NB4 (cell line): ENCODE results near the gene OR6V1.

Experiments used
- DNase-seq: peaks from one replicate; pipeline ENCODE4 v3.0.0; 2010; ENCODE audit warnings: low read depth
- H3K4me3 ChIP-seq: one replicate; pipeline ENCODE4 v1.5.1; 2011; ENCODE audit warnings: mild to moderate bottlenecking, low read depth, low read length, moderate library complexity
- MYC ChIP-seq: IDR thresholded peaks from 2 replicates; pipeline ENCODE4 v1.6.1; 2011; ENCODE audit warnings: low read depth, low read length
- POLR2A ChIP-seq: IDR thresholded peaks from 2 replicates; pipeline ENCODE4 v1.6.1; 2011; ENCODE audit warnings: mild to moderate bottlenecking; ENCODE audit not compliant: insufficient read length; ENCODE audit errors: extremely low read depth
- TF ChIP-seq, protein P1 (sequence below): IDR thresholded peaks from one replicate; pipeline ENCODE4 v1.5.1; 2012; ENCODE audit warnings: low read depth, low read length
- TF ChIP-seq, protein P2 (sequence below): IDR thresholded peaks from 2 replicates; pipeline ENCODE4 v1.6.1; 2011; ENCODE audit warnings: low read depth, low read length

Gene OR6V1

DNA sequence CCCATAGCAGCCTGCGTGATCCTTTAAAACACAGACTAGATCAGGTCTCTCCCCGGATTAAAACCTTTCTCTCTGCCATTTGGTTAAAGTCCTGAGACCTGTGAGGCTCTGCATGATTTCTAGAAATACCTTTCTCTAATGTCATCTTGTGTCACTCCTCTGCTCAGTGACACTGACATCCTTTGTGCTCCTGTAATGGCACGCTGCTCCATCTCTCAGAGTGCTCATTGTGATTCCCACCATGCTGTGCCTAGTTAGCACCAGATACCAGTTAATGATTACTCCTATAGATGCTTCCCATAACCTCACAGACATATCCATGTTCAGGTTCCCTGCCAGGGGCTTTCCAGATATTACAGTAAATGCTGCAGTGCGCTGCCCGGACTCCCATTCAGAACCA lies 13.5 kb upstream of the OR6V1 start:
- no peak overlapping the region for H3K4me3 ChIP-seq
- TF ChIP-seq POLR2A = no peak
- TF ChIP-seq, protein P1, sequence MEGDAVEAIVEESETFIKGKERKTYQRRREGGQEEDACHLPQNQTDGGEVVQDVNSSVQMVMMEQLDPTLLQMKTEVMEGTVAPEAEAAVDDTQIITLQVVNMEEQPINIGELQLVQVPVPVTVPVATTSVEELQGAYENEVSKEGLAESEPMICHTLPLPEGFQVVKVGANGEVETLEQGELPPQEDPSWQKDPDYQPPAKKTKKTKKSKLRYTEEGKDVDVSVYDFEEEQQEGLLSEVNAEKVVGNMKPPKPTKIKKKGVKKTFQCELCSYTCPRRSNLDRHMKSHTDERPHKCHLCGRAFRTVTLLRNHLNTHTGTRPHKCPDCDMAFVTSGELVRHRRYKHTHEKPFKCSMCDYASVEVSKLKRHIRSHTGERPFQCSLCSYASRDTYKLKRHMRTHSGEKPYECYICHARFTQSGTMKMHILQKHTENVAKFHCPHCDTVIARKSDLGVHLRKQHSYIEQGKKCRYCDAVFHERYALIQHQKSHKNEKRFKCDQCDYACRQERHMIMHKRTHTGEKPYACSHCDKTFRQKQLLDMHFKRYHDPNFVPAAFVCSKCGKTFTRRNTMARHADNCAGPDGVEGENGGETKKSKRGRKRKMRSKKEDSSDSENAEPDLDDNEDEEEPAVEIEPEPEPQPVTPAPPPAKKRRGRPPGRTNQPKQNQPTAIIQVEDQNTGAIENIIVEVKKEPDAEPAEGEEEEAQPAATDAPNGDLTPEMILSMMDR = no peak
- no peak for TF ChIP-seq MYC
- TF ChIP-seq, protein P2, sequence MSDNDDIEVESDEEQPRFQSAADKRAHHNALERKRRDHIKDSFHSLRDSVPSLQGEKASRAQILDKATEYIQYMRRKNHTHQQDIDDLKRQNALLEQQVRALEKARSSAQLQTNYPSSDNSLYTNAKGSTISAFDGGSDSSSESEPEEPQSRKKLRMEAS = no peak
- no peak for DNase-seq

DNA sequence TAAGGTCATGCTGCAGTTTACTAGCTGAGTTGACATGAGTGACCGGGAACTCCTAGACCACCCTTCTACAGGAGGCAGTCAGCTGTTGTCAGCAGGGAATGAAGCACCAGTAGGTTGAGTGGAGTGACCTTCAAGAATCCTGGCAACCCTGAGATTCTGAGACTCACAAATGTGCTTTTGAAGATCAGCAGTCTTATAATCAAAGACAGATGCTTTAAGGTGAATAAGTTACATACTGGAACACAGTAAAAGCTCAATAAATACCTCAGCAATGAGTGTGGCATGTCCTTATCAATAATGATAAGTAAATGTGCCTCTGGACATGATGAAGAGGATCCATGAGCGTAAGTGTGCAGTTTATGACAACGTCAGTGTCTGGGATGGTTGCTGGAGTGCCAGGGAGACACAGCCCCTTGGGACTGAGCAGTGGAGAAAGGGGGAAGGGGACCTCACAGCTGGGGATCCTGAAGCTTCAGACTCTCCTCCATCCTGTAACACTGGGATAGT lies 11.9 kb upstream of the OR6V1 start:
- H3K4me3 ChIP-seq = no peak overlapping the region
- DNase-seq = no peak
- TF ChIP-seq, protein P1 = no peak
- TF ChIP-seq MYC = no peak
- TF ChIP-seq, protein P2 = no peak
- no peak for TF ChIP-seq POLR2A

DNA sequence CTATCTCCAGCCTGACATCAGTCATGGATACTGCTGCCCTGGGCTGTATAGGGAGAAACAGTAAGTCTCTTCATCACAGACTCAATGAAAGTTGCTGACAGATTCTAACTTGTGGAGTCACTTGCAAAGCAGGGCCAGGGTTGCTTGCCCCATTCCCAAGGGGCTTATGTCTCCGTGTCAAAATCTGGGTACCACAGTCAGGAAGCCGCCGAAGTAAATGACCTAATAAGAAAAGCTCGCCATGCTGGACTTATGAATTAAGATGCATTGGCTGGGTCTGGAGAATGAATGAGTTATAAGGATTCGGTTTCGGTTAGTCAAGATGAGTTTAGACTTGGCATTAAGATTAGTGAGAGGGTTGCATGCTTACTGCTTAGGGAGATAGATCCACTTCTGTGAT lies 10.8 kb upstream of the OR6V1 start:
- no peak overlapping the region for H3K4me3 ChIP-seq
- DNase-seq = no peak
- TF ChIP-seq POLR2A (no peak), MYC (no peak)
- TF ChIP-seq, protein P2 = no peak
- TF ChIP-seq, protein P1 = no peak

DNA sequence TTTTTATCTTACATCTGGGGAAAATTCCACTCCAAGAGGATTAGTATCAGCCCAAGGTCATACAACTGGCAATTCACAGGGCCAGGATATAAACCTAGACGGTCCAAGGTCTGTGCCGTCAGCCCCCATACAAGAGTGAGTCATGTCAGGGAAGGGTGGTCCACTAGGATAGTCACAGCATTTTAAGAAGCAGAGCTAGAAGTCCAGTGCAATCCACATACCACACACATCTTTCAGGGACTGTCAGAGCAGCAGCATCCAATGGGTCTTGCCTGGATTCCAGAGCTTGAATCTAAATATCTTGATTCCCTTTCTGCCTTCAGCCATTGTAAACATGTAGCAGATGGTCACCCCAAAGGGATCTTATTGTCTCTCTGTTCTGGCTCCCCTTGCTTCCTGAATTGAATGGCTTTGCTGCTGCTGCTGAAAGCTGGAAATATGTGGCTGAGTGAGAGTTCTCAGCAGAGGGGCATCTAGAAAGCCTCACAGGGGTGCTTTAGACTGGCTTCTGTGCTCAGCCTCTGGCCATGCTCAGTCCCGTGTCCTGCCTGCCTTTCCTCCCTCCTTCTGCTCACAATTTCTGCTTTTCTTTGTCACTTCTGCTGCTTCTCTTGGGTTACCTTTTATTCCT lies 9.9 kb upstream of the OR6V1 start:
- no peak overlapping the region for H3K4me3 ChIP-seq
- TF ChIP-seq MYC (no peak), POLR2A (no peak)
- TF ChIP-seq, protein P2 = no peak
- DNase-seq = no peak

DNA sequence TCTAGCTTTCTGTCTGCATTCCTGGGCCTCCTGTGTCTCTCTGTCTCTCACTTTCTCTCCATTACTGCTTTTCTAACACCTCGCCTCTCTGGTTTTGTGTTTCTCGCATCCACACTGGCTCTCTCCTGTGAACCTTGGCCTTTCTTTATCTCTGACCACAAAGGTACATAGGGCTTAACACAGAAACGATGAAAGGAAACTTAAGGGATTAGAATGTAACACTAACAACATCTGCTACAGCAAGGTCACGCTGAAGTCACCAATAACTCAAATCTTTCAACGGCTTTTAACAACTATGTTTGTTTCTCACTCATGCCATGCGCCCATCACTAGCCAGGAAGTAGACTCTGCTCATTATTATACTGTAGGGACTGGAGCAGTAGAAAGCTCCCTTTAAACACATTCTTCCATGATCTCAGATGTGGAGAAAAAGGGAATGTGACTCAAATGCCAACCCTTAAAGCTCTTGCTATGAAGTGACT lies 9.3 kb upstream of the OR6V1 start:
- TF ChIP-seq POLR2A (no peak), MYC (no peak)
- TF ChIP-seq, protein P2 = no peak
- TF ChIP-seq, protein P1 = no peak
- no peak for DNase-seq
- no peak overlapping the region for H3K4me3 ChIP-seq

DNA sequence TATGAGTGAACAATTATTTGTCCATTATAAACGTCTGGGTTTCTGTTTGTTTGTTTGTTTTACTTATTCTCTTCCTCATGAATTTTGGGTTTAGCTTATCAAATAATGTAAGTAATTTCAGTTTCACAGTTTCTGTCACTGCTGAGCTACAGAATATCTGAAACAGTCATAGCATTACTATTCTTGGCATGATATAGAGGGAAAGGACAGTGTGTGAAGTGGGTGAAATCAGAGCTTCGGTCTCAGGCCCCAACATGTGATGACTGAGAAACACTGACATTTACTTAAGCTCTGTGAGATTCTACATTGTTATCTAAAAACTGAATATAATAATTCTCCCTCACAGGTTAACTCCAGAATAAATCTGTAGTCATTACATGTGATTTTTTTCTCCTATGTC lies 8.8 kb upstream of the OR6V1 start:
- TF ChIP-seq, protein P2 = no peak
- no peak for DNase-seq
- H3K4me3 ChIP-seq = no peak overlapping the region
